Fibroblast of villous mesenchyme (primary cell): ENCODE data around the gene RAD51B. TPM values are rescaled to one million over a fixed set of nuclear protein-coding genes. Genes with fewer than 3 reads are reported as not detected.

Source experiments
- DNase-seq: peaks from one replicate; pipeline ENCODE4 v3.0.0-alpha.2; 2010; ENCODE audit warnings: low read depth
- H3K4me3 ChIP-seq: 2 replicates; pipeline ENCODE4 v1.5.1; 2011; ENCODE audit warnings: low read depth, mild to moderate bottlenecking, low read length
- total RNA-seq: library from RNA; depleted of rRNA; stranded (reverse); fragments of >200 nt; gene quantifications from 2 replicates; pipeline ENCODE4 v1.2.3, GENCODE V29; 2012
- TF ChIP-seq, protein P1 (sequence below): IDR thresholded peaks from 2 replicates; pipeline ENCODE4 v1.5.1; 2012; ENCODE audit warnings: low read depth, mild to moderate bottlenecking, low read length; ENCODE audit not compliant: insufficient read depth

The RAD51B gene
- total RNA-seq, 1 donor, result 22.0 TPM

DNA sequence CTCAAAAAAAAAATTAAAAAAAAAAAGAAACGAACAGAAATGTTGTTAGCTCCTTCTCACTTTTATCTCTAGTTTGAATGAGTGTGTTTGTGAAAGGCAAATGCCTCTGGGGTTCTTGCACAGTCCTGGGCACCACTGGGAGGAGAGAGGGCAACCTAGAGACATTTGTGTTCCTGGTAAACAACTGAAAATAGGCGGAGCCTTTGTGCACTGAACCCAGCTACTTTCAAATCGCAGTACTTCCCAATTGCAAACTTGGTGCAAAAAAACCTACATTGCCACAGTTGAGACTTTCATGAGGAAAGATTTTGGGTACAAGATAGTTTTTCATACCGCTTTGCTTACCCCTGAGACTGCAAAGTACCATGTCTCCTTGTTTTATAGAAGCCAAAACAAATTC lies 543.3 kb downstream of the RAD51B start:
- TF ChIP-seq, protein P1, sequence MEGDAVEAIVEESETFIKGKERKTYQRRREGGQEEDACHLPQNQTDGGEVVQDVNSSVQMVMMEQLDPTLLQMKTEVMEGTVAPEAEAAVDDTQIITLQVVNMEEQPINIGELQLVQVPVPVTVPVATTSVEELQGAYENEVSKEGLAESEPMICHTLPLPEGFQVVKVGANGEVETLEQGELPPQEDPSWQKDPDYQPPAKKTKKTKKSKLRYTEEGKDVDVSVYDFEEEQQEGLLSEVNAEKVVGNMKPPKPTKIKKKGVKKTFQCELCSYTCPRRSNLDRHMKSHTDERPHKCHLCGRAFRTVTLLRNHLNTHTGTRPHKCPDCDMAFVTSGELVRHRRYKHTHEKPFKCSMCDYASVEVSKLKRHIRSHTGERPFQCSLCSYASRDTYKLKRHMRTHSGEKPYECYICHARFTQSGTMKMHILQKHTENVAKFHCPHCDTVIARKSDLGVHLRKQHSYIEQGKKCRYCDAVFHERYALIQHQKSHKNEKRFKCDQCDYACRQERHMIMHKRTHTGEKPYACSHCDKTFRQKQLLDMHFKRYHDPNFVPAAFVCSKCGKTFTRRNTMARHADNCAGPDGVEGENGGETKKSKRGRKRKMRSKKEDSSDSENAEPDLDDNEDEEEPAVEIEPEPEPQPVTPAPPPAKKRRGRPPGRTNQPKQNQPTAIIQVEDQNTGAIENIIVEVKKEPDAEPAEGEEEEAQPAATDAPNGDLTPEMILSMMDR, result no peak
- no peak overlapping the region for H3K4me3 ChIP-seq
- DNase-seq, result no peak

DNA sequence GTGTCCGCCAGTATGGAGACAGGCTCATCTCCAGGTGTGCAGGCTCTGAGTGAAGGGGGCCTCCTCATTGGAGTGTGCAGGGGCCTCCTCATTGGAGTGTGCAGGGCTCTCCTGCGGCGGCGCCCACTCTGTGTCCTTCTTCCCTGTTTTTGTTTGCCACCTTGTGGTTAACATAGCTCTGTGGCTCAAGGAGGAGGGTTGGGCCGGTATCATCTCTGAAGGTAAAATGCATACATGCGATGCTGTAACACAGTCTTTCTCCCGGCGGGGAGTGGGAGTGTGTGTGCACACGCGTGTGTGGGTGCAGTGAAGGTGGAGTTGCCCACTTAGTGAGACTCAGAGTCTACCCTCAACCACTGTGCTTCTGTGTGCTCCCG lies 543.9 kb downstream of the RAD51B start:
- TF ChIP-seq, protein P1, result no peak
- DNase-seq, result no peak
- no peak overlapping the region for H3K4me3 ChIP-seq

DNA sequence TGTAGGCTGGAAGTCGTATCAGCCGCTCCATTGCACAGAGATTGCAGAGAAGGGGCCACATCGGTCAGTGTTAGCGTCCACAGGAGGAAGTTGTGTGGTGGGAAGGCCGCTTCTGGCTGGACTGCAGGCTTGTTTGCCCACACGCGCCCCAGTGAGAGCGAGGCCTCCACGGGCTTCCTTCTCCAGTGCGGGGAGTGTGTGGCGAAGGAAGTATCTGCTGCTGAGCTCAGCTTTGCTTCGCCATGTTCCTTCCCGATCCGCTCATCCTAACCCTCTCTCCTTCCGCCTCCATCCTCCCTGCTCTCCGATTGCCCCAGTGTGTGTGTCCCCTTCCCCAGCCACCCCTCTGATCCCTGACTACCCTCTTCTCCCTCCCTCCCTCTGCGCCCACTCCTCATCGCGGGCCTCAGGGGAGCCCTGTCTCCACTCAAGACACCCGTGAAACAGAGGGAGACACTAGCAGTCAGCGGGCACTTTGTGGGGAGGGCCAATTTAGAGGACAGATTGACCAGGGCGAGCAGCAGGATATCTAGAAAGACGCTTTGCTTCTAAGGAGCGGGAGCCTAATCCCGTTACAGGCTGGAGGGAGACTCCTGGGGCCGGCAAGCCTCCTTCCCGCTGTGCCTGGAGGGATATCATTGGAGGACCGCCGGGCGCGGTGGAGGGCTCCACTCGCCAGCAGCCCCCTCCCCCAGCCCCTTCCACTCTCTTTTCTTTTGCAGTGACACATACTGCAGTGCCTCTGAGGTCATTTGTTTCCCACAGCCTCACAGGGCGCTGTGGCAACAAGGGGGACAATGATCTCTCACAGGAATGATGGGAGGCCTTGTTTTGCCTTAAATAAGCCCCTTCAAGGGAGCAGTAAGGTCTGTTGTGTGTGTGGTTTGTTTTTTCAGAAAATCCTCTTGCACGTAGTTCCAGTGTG lies 544.5 kb downstream of the RAD51B start:
- TF ChIP-seq, protein P1, result no peak
- H3K4me3 ChIP-seq, result no peak overlapping the region
- peak; percentile 55 for DNase-seq

DNA sequence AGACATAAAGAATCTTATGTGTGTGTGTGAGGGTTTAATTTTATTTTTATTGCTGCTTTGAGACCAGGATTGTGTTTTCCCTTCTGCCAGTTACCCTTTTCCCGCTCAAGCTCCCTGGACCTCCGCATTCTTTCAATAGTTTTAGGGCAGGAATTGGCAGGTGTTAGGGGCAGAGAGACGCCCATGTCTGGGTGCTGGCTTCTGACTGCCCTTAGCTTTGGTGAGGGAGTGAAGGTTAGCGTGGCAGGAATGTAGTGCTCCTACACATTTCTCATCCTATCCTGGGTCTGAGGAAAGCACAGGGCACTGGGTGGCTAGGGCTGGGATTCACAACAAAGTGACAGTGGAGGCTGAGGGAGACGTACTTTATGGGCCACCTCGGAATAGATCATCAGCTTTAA lies 545.2 kb downstream of the RAD51B start:
- H3K4me3 ChIP-seq, result no peak overlapping the region
- no peak for DNase-seq
- TF ChIP-seq, protein P1, result no peak

DNA sequence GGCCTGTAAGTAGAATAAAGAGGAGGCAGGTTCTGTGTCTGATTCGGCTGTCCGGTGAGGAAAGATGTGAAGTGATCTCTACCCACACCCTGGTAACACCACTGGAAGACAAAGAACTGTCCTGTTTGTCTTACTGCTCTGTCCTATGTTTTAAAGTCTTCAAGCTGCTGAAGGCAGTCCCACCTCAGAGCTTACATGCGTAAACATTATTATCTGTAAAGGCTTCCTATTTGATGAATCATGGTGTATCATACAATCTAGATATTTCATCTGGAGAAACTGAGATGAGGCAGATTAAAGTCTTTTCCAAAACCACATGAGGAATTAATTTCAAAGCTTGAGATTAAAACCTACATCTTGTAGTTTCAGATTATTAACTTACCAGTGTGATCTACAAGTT lies 545.6 kb downstream of the RAD51B start:
- TF ChIP-seq, protein P1, result no peak
- DNase-seq, result peak; percentile 82

DNA sequence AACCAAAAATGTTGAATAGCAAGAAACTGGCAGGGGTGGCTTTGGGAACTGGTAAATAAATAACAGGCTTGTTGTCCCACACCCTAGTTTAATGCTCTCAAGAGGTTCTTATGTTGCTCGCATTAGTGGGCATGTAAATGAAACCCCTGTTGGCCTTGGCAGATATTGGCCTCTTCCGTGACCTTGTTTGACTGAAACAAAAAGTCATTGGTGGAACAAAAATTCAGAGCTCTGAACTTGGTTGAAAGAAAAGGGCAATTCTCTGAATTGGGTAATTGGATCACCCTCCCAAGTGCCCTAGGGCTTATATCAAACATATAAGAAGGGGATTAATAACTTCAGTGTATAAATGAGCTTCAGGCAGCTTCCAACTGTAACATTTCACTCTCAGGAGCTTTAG lies 547.1 kb downstream of the RAD51B start:
- no peak for DNase-seq
- H3K4me3 ChIP-seq, result no peak overlapping the region
- TF ChIP-seq, protein P1, result no peak

More for the DNA sequence above, 545.6 kb downstream of the RAD51B start:
- no peak overlapping the region for H3K4me3 ChIP-seq
